Measurements from ENCODE around the gene KLHL30.

KLHL30 gene

GRCh38 chr2:238155761-238156694, 17.6 kb downstream of the KLHL30 start:
- no peaks in the 10 kb centered on the region for H3K36me3 ChIP-seq
- no peaks in the 10 kb centered on the region for H3K9me3 ChIP-seq
- no peak for DNase-seq
- no peak for TF ChIP-seq CTCF (IDR thresholded peaks at IDR 0.05; ENCODE audit: low read depth, low read length)
- no peaks in the 10 kb centered on the region for H3K4me1 ChIP-seq
- peaks cover 5% of the 10 kb centered on the region for H3K27me3 ChIP-seq
- H3K4me3 ChIP-seq (ENCODE audit: low read depth, low read length): no peak overlapping the region

- no peaks in the 10 kb centered on the region for H3K9me3 ChIP-seq
- no peaks in the 10 kb centered on the region for H3K36me3 ChIP-seq
- H3K27me3 ChIP-seq: peaks cover 8% of the 10 kb centered on the region
- no peak overlapping the region for H3K4me3 ChIP-seq (ENCODE audit: low read depth, low read length)
- no peak for TF ChIP-seq CTCF (IDR thresholded peaks at IDR 0.05; ENCODE audit: low read depth, low read length)
- DNase-seq: no peak
- no peaks in the 10 kb centered on the region for H3K4me1 ChIP-seq
Observed at GRCh38 chr2:238157506-238158017, 19.1 kb downstream of the KLHL30 start.

GRCh38 chr2:238158018-238158508, 19.6 kb downstream of the KLHL30 start:
- TF ChIP-seq CTCF (IDR thresholded peaks at IDR 0.05; ENCODE audit: low read depth, low read length): no peak
- no peak for DNase-seq
- H3K9me3 ChIP-seq: no peaks in the 10 kb centered on the region
- no peaks in the 10 kb centered on the region for H3K36me3 ChIP-seq
- H3K4me1 ChIP-seq: no peaks in the 10 kb centered on the region
- no peak overlapping the region for H3K4me3 ChIP-seq (ENCODE audit: low read depth, low read length)
- H3K27me3 ChIP-seq: peaks cover 12% of the 10 kb centered on the region

GRCh38 chr2:238158509-238159070, 20.1 kb downstream of the KLHL30 start, which contains the start of gene ERFE:
TSS of gene ERFE (plus strand) at chr2:238158970. CDS start at chr2:238159008, 38 bp downstream.
- H3K9me3 ChIP-seq: no peaks in the 10 kb centered on the region
- peaks cover 18% of the 10 kb centered on the region for H3K27me3 ChIP-seq
- H3K4me1 ChIP-seq: no peaks in the 10 kb centered on the region
- H3K4me3 ChIP-seq (ENCODE audit: low read depth, low read length): peak within 1 kb of the TSS; percentile 37
- peak; percentile 27; the same call in 1 of the 2 replicates for TF ChIP-seq CTCF (IDR thresholded peaks at IDR 0.05; ENCODE audit: low read depth, low read length)
- no peaks in the 10 kb centered on the region for H3K36me3 ChIP-seq
- peak; percentile 72 for DNase-seq

GRCh38 chr2:238159071-238159539, 20.6 kb downstream of the KLHL30 start:
- Histone ChIP-seq H3K4me1 (no peaks in the 10 kb centered on the region), H3K36me3 (no peaks in the 10 kb centered on the region), H3K27me3 (peaks cover 23% of the 10 kb centered on the region), H3K4me3 (ENCODE audit: low read depth, low read length) (peak overlapping the region; percentile 37), H3K9me3 (no peaks in the 10 kb centered on the region)
- no peak for DNase-seq
- no peak for TF ChIP-seq CTCF (IDR thresholded peaks at IDR 0.05; ENCODE audit: low read depth, low read length)

Data from BE2C (cell line).